ENCODE results near the gene NRCAM.

NRCAM gene

GRCh38 chr7:108248821-108249220 lies 207.4 kb downstream of the NRCAM start:
- Histone ChIP-seq H3K9me3 (ENCODE audit: severe bottlenecking) (no peaks in the 10 kb centered on the region), H3K27ac (ENCODE audit: poor library complexity, severe bottlenecking) (no peak overlapping the region), H3K4me3 (ENCODE audit: severe bottlenecking) (no peak overlapping the region), H3K27me3 (ENCODE audit: insufficient read depth, poor library complexity, severe bottlenecking) (no peaks in the 10 kb centered on the region), H3K36me3 (ENCODE audit: low read depth) (no peaks in the 10 kb centered on the region), H3K4me1 (ENCODE audit: insufficient read depth, poor library complexity, severe bottlenecking) (peaks cover 5% of the 10 kb centered on the region)
- DNase-seq (ENCODE audit: low spot score) (no peak), ATAC-seq (ENCODE audit: low read depth) (no peak)
- TF ChIP-seq CTCF (IDR thresholded peaks at IDR 0.05; ENCODE audit: poor library complexity, severe bottlenecking), result no peak

- Histone ChIP-seq H3K36me3 (ENCODE audit: low read depth) (no peaks in the 10 kb centered on the region), H3K27ac (ENCODE audit: poor library complexity, severe bottlenecking) (no peak overlapping the region), H3K4me3 (ENCODE audit: severe bottlenecking) (no peak overlapping the region), H3K4me1 (ENCODE audit: insufficient read depth, poor library complexity, severe bottlenecking) (peaks cover 5% of the 10 kb centered on the region), H3K9me3 (ENCODE audit: severe bottlenecking) (no peaks in the 10 kb centered on the region), H3K27me3 (ENCODE audit: insufficient read depth, poor library complexity, severe bottlenecking) (no peaks in the 10 kb centered on the region)
- DNase-seq (ENCODE audit: low spot score) (no peak), ATAC-seq (ENCODE audit: low read depth) (no peak)
- no peak for TF ChIP-seq CTCF (IDR thresholded peaks at IDR 0.05; ENCODE audit: poor library complexity, severe bottlenecking)
Observed at GRCh38 chr7:108248418-108248817, 207.8 kb downstream of the NRCAM start.

- no peak for TF ChIP-seq CTCF (IDR thresholded peaks at IDR 0.05; ENCODE audit: poor library complexity, severe bottlenecking)
Observed at GRCh38 chr7:108247614-108248013, 208.6 kb downstream of the NRCAM start.

GRCh38 chr7:108246227-108246837 lies 209.9 kb downstream of the NRCAM start:
- no peaks in the 10 kb centered on the region for H3K9me3 ChIP-seq (ENCODE audit: severe bottlenecking)
- DNase-seq (ENCODE audit: low spot score) (peak; percentile 64), ATAC-seq (ENCODE audit: low read depth) (peak; percentile 96)
- no peaks in the 10 kb centered on the region for H3K36me3 ChIP-seq (ENCODE audit: low read depth)
- H3K4me1 ChIP-seq (ENCODE audit: insufficient read depth, poor library complexity, severe bottlenecking), result peaks cover 5% of the 10 kb centered on the region
- H3K4me3 ChIP-seq (ENCODE audit: severe bottlenecking), result no peak overlapping the region
- H3K27ac ChIP-seq (ENCODE audit: poor library complexity, severe bottlenecking), result peak overlapping the region; percentile 36
- peak; percentile 36 for TF ChIP-seq CTCF (IDR thresholded peaks at IDR 0.05; ENCODE audit: poor library complexity, severe bottlenecking)
- H3K27me3 ChIP-seq (ENCODE audit: insufficient read depth, poor library complexity, severe bottlenecking), result no peaks in the 10 kb centered on the region

More at GRCh38 chr7:108247614-108248013, 208.6 kb downstream of the NRCAM start:
- no peaks in the 10 kb centered on the region for H3K27me3 ChIP-seq (ENCODE audit: insufficient read depth, poor library complexity, severe bottlenecking)
- DNase-seq (ENCODE audit: low spot score), result no peak
- H3K36me3 ChIP-seq (ENCODE audit: low read depth), result no peaks in the 10 kb centered on the region
- H3K4me3 ChIP-seq (ENCODE audit: severe bottlenecking), result no peak overlapping the region
- no peak for ATAC-seq (ENCODE audit: low read depth)
- no peaks in the 10 kb centered on the region for H3K9me3 ChIP-seq (ENCODE audit: severe bottlenecking)
- peaks cover 5% of the 10 kb centered on the region for H3K4me1 ChIP-seq (ENCODE audit: insufficient read depth, poor library complexity, severe bottlenecking)
- H3K27ac ChIP-seq (ENCODE audit: poor library complexity, severe bottlenecking), result no peak overlapping the region

GRCh38 chr7:108245523-108246226 lies 210.6 kb downstream of the NRCAM start:
- Histone ChIP-seq H3K4me1 (ENCODE audit: insufficient read depth, poor library complexity, severe bottlenecking) (peaks cover 5% of the 10 kb centered on the region), H3K27ac (ENCODE audit: poor library complexity, severe bottlenecking) (peak overlapping the region; percentile 36), H3K36me3 (ENCODE audit: low read depth) (no peaks in the 10 kb centered on the region), H3K4me3 (ENCODE audit: severe bottlenecking) (no peak overlapping the region), H3K9me3 (ENCODE audit: severe bottlenecking) (no peaks in the 10 kb centered on the region), H3K27me3 (ENCODE audit: insufficient read depth, poor library complexity, severe bottlenecking) (no peaks in the 10 kb centered on the region)
- TF ChIP-seq CTCF (IDR thresholded peaks at IDR 0.05; ENCODE audit: poor library complexity, severe bottlenecking), result no peak
- DNase-seq (ENCODE audit: low spot score), result no peak
- no peak for ATAC-seq (ENCODE audit: low read depth)

Data from RWPE2 (cell line).